HepG2 (cell line): Measurements from ENCODE around the gene EVA1C. TPM values are rescaled to one million over a fixed set of nuclear protein-coding genes. Genes with fewer than 3 reads are reported as not detected.

Source experiments
- HMGXB3 ChIP-seq: sonication (generic); formaldehyde crosslinking; IDR thresholded peaks from 2 replicates; pipeline ENCODE4 v1.4.0; 2020; ENCODE audit warnings: missing genetic modification reagents, borderline replicate concordance
- MAZ ChIP-seq, 2 experiments: sonication (generic) in 1 of 2; formaldehyde crosslinking in 1 of 2; IDR thresholded peaks; 2 replicates each; pipeline versions ENCODE4 v1.5.0 to v1.6.1; 2012 to 2020; ENCODE audit warnings: low read depth in 2 of 2, mild to moderate bottlenecking in 2 of 2, borderline replicate concordance in 1 of 2, improper control_type of control experiment in 1 of 2, low read length in 1 of 2, missing genetic modification reagents in 1 of 2, moderate library complexity in 1 of 2
- MIXL1 ChIP-seq: IDR thresholded peaks from 2 replicates; pipeline ENCODE4 v1.6.1; 2016
- REST ChIP-seq, 2 experiments: IDR thresholded peaks; 2 replicates each; pipeline ENCODE4 v1.6.1; 2011 to 2012; ENCODE audit warnings: low read length in 2 of 2, borderline replicate concordance in 1 of 2, low read depth in 1 of 2, mild to moderate bottlenecking in 1 of 2, moderate library complexity in 1 of 2
- RFX5 ChIP-seq: IDR thresholded peaks from 2 replicates; pipeline ENCODE4 v1.6.1; 2011; ENCODE audit warnings: low read depth, low read length, improper control_type of control experiment
- SUZ12 ChIP-seq: fragments of 150-350 bp; IDR thresholded peaks from 2 replicates; pipeline ENCODE4 v1.6.1; 2014; ENCODE audit warnings: low read depth, low read length
- TEF ChIP-seq: sonication (generic); formaldehyde crosslinking; IDR thresholded peaks from 2 replicates; pipeline ENCODE4 v1.5.0; 2020; ENCODE audit warnings: missing genetic modification reagents
- U2AF2 ChIP-seq: fragments of 200-400 bp; formaldehyde crosslinking; IDR thresholded peaks from 2 replicates; pipeline ENCODE4 v1.6.1; 2017; ENCODE audit warnings: low read depth, mild to moderate bottlenecking, low read length
- ZHX1 ChIP-seq: sonication (generic); formaldehyde crosslinking; IDR thresholded peaks from 2 replicates; pipeline ENCODE4 v1.8.1; 2022; ENCODE audit warnings: low read depth, mild to moderate bottlenecking, missing genetic modification reagents
- ZNF598 ChIP-seq: sonication (generic); formaldehyde crosslinking; IDR thresholded peaks from 2 replicates; pipeline ENCODE4 v1.5.1; 2020; ENCODE audit warnings: mild to moderate bottlenecking, missing genetic modification reagents, borderline replicate concordance
- ZNF83 ChIP-seq: sonication (generic); formaldehyde crosslinking; IDR thresholded peaks from 2 replicates; pipeline ENCODE4 v1.4.0; 2020; ENCODE audit warnings: missing genetic modification reagents, mild to moderate bottlenecking, borderline replicate concordance
- ZNF891 ChIP-seq: sonication (generic); formaldehyde crosslinking; IDR thresholded peaks from 2 replicates; pipeline ENCODE4 v1.5.0; 2020; ENCODE audit warnings: mild to moderate bottlenecking, missing genetic modification reagents
- ZSCAN22 ChIP-seq: sonication (generic); formaldehyde crosslinking; IDR thresholded peaks from 2 replicates; pipeline ENCODE4 v1.4.0; 2020; ENCODE audit warnings: mild to moderate bottlenecking, missing genetic modification reagents
- ZSCAN5A ChIP-seq: sonication (generic); formaldehyde crosslinking; IDR thresholded peaks from 2 replicates; pipeline ENCODE4 v1.8.0; 2022; ENCODE audit warnings: mild to moderate bottlenecking, missing genetic modification reagents, borderline replicate concordance
- polyA plus RNA-seq, 8 experiments: library from polyadenylated mRNA; depleted of rRNA in 3 of 8; stranded (reverse) in 7 of 8; unstranded in 1 of 8; fragments of >200 nt; fragmentation: Illumina TruSeq in 4 of 8; extraction: Trizol in 4 of 8; gene quantifications; 2 replicates each; pipeline versions ENCODE4 v1.2.1 to v1.2.3, GENCODE V29; 2011 to 2016; ENCODE audit warnings: low read depth in 4 of 8, missing spikeins in 1 of 8, mixed read lengths in 1 of 8; ENCODE audit not compliant: insufficient read depth in 1 of 8
- total RNA-seq, 5 experiments: library from RNA; depleted of rRNA; stranded (reverse); fragments of >200 nt; fragmentation: Illumina TruSeq; extraction: Trizol; gene quantifications; 2 replicates each; pipeline ENCODE4 v1.2.3, GENCODE V29; 2016; ENCODE audit warnings: low read depth in 1 of 5

EVA1C gene
- total and polyA plus RNA-seq, 2 of the 13 experiments (the other 11 are each of a cell fraction or from before 2014, with no cell fraction given): 0.29 to 0.34 TPM

- no peak for TF ChIP-seq ZHX1 (CRISPR knock-in tag)
- TF ChIP-seq HMGXB3 (CRISPR knock-in tag): 0 out of 2 replicates have a peak, but pooled peaks have one; percentile 51
- peak; percentile 67; the same call in 1 of the 2 replicates for TF ChIP-seq ZNF598
- no peak for TF ChIP-seq U2AF2
- no peak for TF ChIP-seq TEF (CRISPR knock-in tag)
- TF ChIP-seq MAZ (IDR thresholded peaks at IDR 0.05; ENCODE audit: borderline replicate concordance, low read depth, low read length): peak; percentile 52; the same call in 1 of the 2 replicates
- TF ChIP-seq MAZ (CRISPR knock-in tag; IDR thresholded peaks at IDR 0.05; ENCODE audit: low read depth): peak; percentile 23
- TF ChIP-seq MIXL1: no peak
- peak in 1 of 2 experiments; percentile 26; a peak in 1 of 4 replicates for TF ChIP-seq REST (IDR thresholded peaks at IDR 0.05; ENCODE audit: borderline replicate concordance in 1 of 2, low read depth in 1 of 2, low read length in 2 of 2)
- no peak for TF ChIP-seq RFX5
- TF ChIP-seq ZNF83 (CRISPR knock-in tag): no peak; the same call in 1 of the 2 replicates
- TF ChIP-seq ZSCAN5A (CRISPR knock-in tag): no peak
- TF ChIP-seq ZSCAN22 (CRISPR knock-in tag): no peak
- TF ChIP-seq ZNF891: 0 out of 2 replicates have a peak, but pooled peaks have one; percentile 56
- no peak for TF ChIP-seq SUZ12
These were observed 19.4 kb upstream of the EVA1C start, which contains the start of gene URB1 (continued) for GRCh38 chr21:32392880-32393676.
